CD4-positive, alpha-beta T cell (primary cell): ENCODE measurements around the gene SCAPER. TPM values are rescaled to one million over a fixed set of nuclear protein-coding genes. Genes with fewer than 3 reads are reported as not detected.
"Not testable (repeated sequence)": the region's sequence is repeated elsewhere in the genome, so short reads cannot be mapped to it uniquely, and the experiment has no call there.

Experiments used
- ATAC-seq: fragments of 200-7000 bp; cut with Tn5 transposase; one replicate; pipeline ENCODE4 v1.10.0; 2022; ENCODE audit warnings: mild to moderate bottlenecking; ENCODE audit not compliant: poor library complexity
- CTCF ChIA-PET: fragments of 350-600 bp; sonication (Branson Sonifier 250); formaldehyde crosslinking; loops from one replicate; lab custom pipeline; 2021; ENCODE audit warnings: antibody characterized with exemption, inconsistent platforms; lab: Charles Lee
- POLR2A ChIA-PET: fragments of 350-600 bp; sonication (Branson Sonifier 250); formaldehyde crosslinking; loops from one replicate; lab custom pipeline; 2021; ENCODE audit warnings: antibody characterized with exemption, inconsistent platforms; lab: Charles Lee
- DNase-seq, 14 experiments: peaks; one replicate each; pipeline ENCODE4 v3.0.0-alpha.2; 2013 to 2020; ENCODE audit warnings: mixed read lengths in 2 of 14
- H3K27ac ChIP-seq, 2 donors: one replicate each; pipeline versions ENCODE4 v1.5.1 to v1.7.0; 2013; ENCODE audit warnings: low read length in 2 of 2, low read depth in 1 of 2, mild to moderate bottlenecking in 1 of 2
- H3K27me3 ChIP-seq, 2 experiments: 1 replicate in 1 of 2; 2 replicates in 1 of 2; pipeline versions ENCODE4 v1.6.1 to v1.7.0; 2013; ENCODE audit warnings: low read length in 2 of 2, control low read depth in 1 of 2, mild to moderate bottlenecking in 1 of 2, moderate library complexity in 1 of 2; ENCODE audit not compliant: insufficient read depth in 2 of 2, control insufficient read depth in 1 of 2
- H3K36me3 ChIP-seq: one replicate; pipeline ENCODE4 v1.6.1; 2013; ENCODE audit warnings: low read length, control low read depth; ENCODE audit not compliant: insufficient read depth
- H3K4me1 ChIP-seq: one replicate; pipeline ENCODE4 v1.6.1; 2013; ENCODE audit warnings: low read length, control low read depth; ENCODE audit not compliant: insufficient read depth
- H3K4me3 ChIP-seq: one replicate; pipeline ENCODE4 v1.5.1; 2013; ENCODE audit warnings: mild to moderate bottlenecking, low read length, moderate library complexity
- H3K9me3 ChIP-seq, 2 experiments: 1 replicate in 1 of 2; 2 replicates in 1 of 2; pipeline versions ENCODE4 v1.6.1 to v1.7.0; 2013; ENCODE audit warnings: low read length in 2 of 2, mild to moderate bottlenecking in 2 of 2, control low read depth in 1 of 2, moderate library complexity in 1 of 2; ENCODE audit not compliant: control insufficient read depth in 1 of 2, insufficient read depth in 1 of 2
- H3K27ac Mint-ChIP-seq: one replicate; pipeline ENCODE4 v1.8.0; 2020; ENCODE audit warnings: mixed read lengths
- H3K27me3 Mint-ChIP-seq: one replicate; pipeline ENCODE4 v1.8.0; 2021; ENCODE audit warnings: mixed read lengths
- H3K36me3 Mint-ChIP-seq: one replicate; pipeline ENCODE4 v1.8.0; 2021; ENCODE audit warnings: low read depth, mixed read lengths
- H3K4me1 Mint-ChIP-seq: one replicate; pipeline ENCODE4 v1.8.0; 2021; ENCODE audit warnings: low read depth, mixed read lengths
- H3K4me3 Mint-ChIP-seq: one replicate; pipeline ENCODE4 v1.8.0; 2020; ENCODE audit warnings: mild to moderate bottlenecking, mixed read lengths
- H3K9me3 Mint-ChIP-seq: one replicate; pipeline ENCODE4 v1.8.0; 2020; ENCODE audit warnings: mixed read lengths
- CTCF ChIP-seq: fragments of 200-600 bp; IDR thresholded peaks from one replicate; pipeline ENCODE4 v1.8.0; 2022; ENCODE audit warnings: antibody characterized with exemption, mild to moderate bottlenecking
- intact Hi-C, 2 experiments: fragments of 100-400 bp; cut with DNase I in 1 of 2; cut with micrococcal nuclease in 1 of 2; formaldehyde crosslinking; loops; one replicate each; pipeline versions ENCODE4 v1.15.1 to v1.9.0; 2023 to 2025; cut with DNase I, micrococcal nuclease
- total RNA-seq, 174 experiments: library from RNA in 2 of 174; stranded (reverse) in 2 of 174; gene quantifications; one replicate each; pipeline ENCODE4 v1.2.3 and lab custom pipeline; 2021 to 2026

The SCAPER gene
- total RNA-seq, 2 experiments from 2014 or later = 40.3 to 41.2 TPM

GRCh38 chr15:76901965-76902364, 3.2 kb downstream of the SCAPER start:
- Mint-ChIP-seq H3K27ac (no peak overlapping the region), H3K4me1 (peaks cover 43% of the 10 kb centered on the region), H3K4me3 (peak overlapping the region; percentile 42), H3K36me3 (peaks cover 20% of the 10 kb centered on the region), H3K27me3 (no peaks in the 10 kb centered on the region), H3K9me3 (no peaks in the 10 kb centered on the region)
- H3K4me3 ChIP-seq = no peak overlapping the region
- no peak overlapping the region for H3K27ac ChIP-seq
- H3K9me3 ChIP-seq = no peaks in the 10 kb centered on the region
- no peaks in the 10 kb centered on the region for H3K27me3 ChIP-seq
- POLR2A ChIA-PET = interaction anchor here (0.7 kb wide), 1 partner anchor 29 kb away, joined by 3 read pairs; no protein-coding TSS in a partner anchor
- TF ChIP-seq CTCF = no peak
- CTCF ChIA-PET = no interaction called here
- H3K4me1 ChIP-seq = peaks cover 25% of the 10 kb centered on the region
- H3K36me3 ChIP-seq = no peaks in the 10 kb centered on the region
- DNase-seq (no peak), ATAC-seq (no peak)
- intact Hi-C loops = loop anchor here (2.0 to 5.0 kb wide), 5 partner anchors 120 to 595 kb away; partner anchors contain the start of genes HMG20A (in 1 of the 2), PEAK1 (in 1 of the 2) and TSPAN3 (in 1 of the 2)

- H3K4me3 Mint-ChIP-seq, H3K9me3 ChIP-seq, H3K27ac Mint-ChIP-seq, H3K27ac ChIP-seq, H3K27me3 ChIP-seq, DNase-seq, ATAC-seq, H3K9me3 Mint-ChIP-seq, POLR2A ChIA-PET, H3K36me3 ChIP-seq, H3K4me3 ChIP-seq, CTCF ChIA-PET, H3K27me3 Mint-ChIP-seq: not testable (repeated sequence)
- intact Hi-C loops = loop anchor here (5.0 kb wide), 3 partner anchors 122 to 522 kb away; partner anchors contain the start of genes HMG20A (in 1 of the 2), PEAK1 (in 1 of the 2) and TSPAN3 (in 1 of the 2)
- Mint-ChIP-seq H3K4me1 (peaks cover 38% of the 10 kb centered on the region), H3K36me3 (peaks cover 29% of the 10 kb centered on the region)
- H3K4me1 ChIP-seq = peaks cover 14% of the 10 kb centered on the region
Measured at GRCh38 chr15:76899931-76900310, 5.2 kb downstream of the SCAPER start.

- H3K36me3 ChIP-seq, POLR2A ChIA-PET, H3K27me3 Mint-ChIP-seq, DNase-seq, CTCF ChIA-PET, ATAC-seq, H3K4me1 ChIP-seq, H3K27ac Mint-ChIP-seq, H3K27ac ChIP-seq, H3K9me3 ChIP-seq, intact Hi-C loops, H3K4me3 ChIP-seq, H3K27me3 ChIP-seq, H3K9me3 Mint-ChIP-seq, H3K4me3 Mint-ChIP-seq: not testable (repeated sequence)
- Mint-ChIP-seq H3K36me3 (peaks cover 34% of the 10 kb centered on the region), H3K4me1 (peaks cover 38% of the 10 kb centered on the region)
Measured at GRCh38 chr15:76899176-76899930, 5.8 kb downstream of the SCAPER start.

- no peaks in the 10 kb centered on the region for H3K9me3 ChIP-seq
- no peaks in the 10 kb centered on the region for H3K36me3 ChIP-seq
- intact Hi-C loops = no loop called here
- H3K4me3 ChIP-seq = no peak overlapping the region
- ATAC-seq = no peak
- DNase-seq = no peak
- no peaks in the 10 kb centered on the region for H3K27me3 ChIP-seq
- no peak overlapping the region for H3K27ac ChIP-seq
- no peak for TF ChIP-seq CTCF
- Mint-ChIP-seq H3K27ac (no peak overlapping the region), H3K9me3 (no peaks in the 10 kb centered on the region), H3K36me3 (peaks cover 44% of the 10 kb centered on the region), H3K27me3 (no peaks in the 10 kb centered on the region), H3K4me1 (peaks cover 35% of the 10 kb centered on the region), H3K4me3 (no peak overlapping the region)
- H3K4me1 ChIP-seq = no peaks in the 10 kb centered on the region
- ChIA-PET CTCF (no interaction called here), POLR2A (no interaction called here)
Measured at GRCh38 chr15:76898102-76898501, 7.0 kb downstream of the SCAPER start.
